GM12873 (cell line): ENCODE data around the gene COL26A1.

Experiments used
- TF ChIP-seq, protein P1 (sequence below): IDR thresholded peaks from 2 replicates; pipeline ENCODE4 v1.5.1; 2012; ENCODE audit warnings: low read depth, mild to moderate bottlenecking, moderate library complexity, low read length, control low read depth; ENCODE audit not compliant: insufficient read depth; ENCODE audit errors: missing control alignments

The COL26A1 gene

GRCh38 chr7:101563198-101563901 is 200.7 kb downstream of the COL26A1 start:
- TF ChIP-seq, protein P1, sequence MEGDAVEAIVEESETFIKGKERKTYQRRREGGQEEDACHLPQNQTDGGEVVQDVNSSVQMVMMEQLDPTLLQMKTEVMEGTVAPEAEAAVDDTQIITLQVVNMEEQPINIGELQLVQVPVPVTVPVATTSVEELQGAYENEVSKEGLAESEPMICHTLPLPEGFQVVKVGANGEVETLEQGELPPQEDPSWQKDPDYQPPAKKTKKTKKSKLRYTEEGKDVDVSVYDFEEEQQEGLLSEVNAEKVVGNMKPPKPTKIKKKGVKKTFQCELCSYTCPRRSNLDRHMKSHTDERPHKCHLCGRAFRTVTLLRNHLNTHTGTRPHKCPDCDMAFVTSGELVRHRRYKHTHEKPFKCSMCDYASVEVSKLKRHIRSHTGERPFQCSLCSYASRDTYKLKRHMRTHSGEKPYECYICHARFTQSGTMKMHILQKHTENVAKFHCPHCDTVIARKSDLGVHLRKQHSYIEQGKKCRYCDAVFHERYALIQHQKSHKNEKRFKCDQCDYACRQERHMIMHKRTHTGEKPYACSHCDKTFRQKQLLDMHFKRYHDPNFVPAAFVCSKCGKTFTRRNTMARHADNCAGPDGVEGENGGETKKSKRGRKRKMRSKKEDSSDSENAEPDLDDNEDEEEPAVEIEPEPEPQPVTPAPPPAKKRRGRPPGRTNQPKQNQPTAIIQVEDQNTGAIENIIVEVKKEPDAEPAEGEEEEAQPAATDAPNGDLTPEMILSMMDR, result no peak

- TF ChIP-seq, protein P1, result no peak
These were observed 201.5 kb downstream of the COL26A1 start for GRCh38 chr7:101563943-101564777.

DNA sequence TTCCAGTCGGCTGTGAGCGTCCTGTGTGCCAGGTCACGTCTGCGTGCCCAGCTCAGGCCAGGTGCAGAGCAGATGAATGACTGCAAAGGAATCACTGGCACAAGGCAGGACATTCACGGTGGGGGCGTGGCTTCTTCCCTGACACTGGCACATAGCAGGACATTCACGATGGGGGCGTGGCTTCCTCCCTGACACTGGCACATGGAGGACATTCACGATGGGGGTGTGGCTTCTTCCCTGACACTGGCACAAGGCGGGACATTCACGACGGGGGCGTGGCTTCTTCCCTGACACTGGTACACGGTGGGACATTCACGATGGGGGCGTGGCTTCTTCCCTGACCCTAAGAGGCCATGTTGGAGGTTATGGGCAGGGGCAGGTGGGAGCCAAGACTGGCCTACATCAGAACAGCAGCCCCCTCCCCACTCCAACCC is 202.1 kb downstream of the COL26A1 start:
- TF ChIP-seq, protein P1, result no peak

DNA sequence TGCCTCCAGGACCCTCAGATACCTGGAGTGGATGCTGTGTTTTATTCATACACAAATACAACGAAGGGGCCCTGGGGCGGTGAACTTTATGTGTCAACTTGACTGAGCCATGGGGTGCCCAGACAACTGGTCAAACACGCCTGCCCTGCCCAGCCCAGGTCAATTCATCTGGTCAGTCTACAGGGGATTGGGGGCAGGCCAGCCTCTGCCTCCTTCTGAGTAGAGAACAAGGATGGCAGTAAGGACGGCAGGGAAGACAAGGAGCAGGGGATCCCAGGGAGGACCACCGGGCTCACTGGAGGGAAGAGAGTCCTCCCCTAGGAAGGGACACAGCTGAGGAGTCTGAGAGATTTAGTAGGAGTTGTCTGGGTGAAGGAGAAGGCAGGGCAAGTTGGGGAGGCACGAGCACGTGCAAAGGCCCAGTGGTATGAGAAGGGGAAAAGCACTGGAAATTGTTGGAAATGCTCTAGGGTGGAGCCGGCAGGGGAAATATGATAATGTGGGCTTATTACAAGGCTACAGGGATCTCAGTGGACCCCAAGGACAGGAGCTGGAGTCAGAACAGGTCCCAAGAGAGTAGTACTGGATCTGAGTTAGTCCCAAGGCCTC is 203.0 kb downstream of the COL26A1 start:
- TF ChIP-seq, protein P1, result no peak

DNA sequence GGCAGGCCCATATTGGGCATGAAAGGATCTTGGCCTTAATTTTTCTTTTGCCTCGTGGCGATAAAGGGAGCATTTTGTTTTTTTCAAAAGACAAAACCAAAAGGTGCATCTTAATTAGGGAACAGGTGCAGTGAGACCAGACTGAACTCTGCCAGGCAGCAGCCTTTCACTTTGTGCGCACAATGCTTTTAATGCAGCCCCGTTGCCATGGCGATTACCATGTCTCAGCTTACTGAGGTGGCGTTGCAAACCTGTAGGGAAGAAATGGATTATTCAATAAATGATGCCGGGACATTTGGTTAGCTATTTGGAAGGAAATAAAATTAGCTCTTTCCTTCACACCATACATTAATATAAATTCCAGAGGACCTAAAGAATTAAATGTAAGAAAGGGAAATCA is 204.6 kb downstream of the COL26A1 start:
- TF ChIP-seq, protein P1, result no peak

DNA sequence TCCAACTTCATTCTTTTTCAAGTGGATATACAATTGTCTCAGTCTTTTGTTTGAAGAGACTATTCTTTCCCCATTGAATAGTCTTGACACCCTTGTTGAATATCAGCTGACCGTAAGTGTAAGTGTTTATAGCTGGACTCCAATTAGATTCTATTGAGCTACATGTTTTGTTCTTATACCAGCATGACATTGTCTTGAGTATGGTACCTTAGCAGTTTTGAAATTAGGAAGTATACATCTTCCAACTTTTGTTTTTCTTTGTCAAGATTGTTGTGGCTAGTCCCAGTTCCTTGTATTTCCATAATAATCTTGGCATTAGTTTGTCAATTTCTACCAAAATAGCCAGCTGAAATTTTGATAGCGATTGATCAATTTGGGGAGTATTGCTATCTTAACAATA is 209.5 kb downstream of the COL26A1 start:
- TF ChIP-seq, protein P1, result no peak

GRCh38 chr7:101575168-101575567 is 212.5 kb downstream of the COL26A1 start:
- TF ChIP-seq, protein P1, result no peak
